ENCODE measurements around the gene ASB15.

DNA sequence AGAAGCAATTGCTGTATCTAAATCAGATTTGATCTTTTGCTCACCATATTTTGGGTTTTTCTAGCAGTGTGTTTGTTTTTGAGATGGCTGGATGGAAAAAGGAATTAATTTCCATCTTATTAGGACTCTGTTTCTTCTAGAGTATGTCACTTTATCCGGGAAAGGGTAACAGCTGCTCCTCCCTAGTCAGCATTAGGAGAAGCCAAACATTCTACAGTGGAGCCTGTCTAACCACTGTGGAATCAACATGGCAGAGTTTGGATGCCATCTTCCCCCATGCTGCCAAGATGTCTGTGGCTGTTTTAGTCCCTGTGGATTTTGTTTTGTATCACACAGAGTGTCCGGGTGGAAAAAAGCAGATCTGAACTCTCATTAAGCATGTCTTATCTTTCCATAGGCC is 38.0 kb downstream of the ASB15 start:
- TF ChIP-seq POLR2A (IDR thresholded peaks at IDR 0.05; ENCODE audit: extremely low read depth, insufficient read length) (no peak), MYC (IDR thresholded peaks at IDR 0.05; ENCODE audit: low read depth, low read length) (no peak)
- TF ChIP-seq, protein P1, sequence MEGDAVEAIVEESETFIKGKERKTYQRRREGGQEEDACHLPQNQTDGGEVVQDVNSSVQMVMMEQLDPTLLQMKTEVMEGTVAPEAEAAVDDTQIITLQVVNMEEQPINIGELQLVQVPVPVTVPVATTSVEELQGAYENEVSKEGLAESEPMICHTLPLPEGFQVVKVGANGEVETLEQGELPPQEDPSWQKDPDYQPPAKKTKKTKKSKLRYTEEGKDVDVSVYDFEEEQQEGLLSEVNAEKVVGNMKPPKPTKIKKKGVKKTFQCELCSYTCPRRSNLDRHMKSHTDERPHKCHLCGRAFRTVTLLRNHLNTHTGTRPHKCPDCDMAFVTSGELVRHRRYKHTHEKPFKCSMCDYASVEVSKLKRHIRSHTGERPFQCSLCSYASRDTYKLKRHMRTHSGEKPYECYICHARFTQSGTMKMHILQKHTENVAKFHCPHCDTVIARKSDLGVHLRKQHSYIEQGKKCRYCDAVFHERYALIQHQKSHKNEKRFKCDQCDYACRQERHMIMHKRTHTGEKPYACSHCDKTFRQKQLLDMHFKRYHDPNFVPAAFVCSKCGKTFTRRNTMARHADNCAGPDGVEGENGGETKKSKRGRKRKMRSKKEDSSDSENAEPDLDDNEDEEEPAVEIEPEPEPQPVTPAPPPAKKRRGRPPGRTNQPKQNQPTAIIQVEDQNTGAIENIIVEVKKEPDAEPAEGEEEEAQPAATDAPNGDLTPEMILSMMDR (IDR thresholded peaks at IDR 0.05; ENCODE audit: low read depth, low read length): no peak

Data from NB4 (cell line).